Right lobe of liver (tissue), 6 donors: ENCODE measurements around the gene TNPO1. TPM values are rescaled to one million over a fixed set of nuclear protein-coding genes. Genes with fewer than 3 reads are reported as not detected.

Source experiments
- ATAC-seq, 4 donors: fragments of 200-7000 bp; cut with Tn5 transposase; one replicate each; pipeline ENCODE4 v1.9.1; 2020; ENCODE audit warnings: mild to moderate bottlenecking in 4 of 4, moderate library complexity in 4 of 4
- DNase-seq, 3 donors: peaks; one replicate each; pipeline ENCODE4 v3.0.0-alpha.2; 2020
- H3K27ac ChIP-seq, 3 donors: fragments of 200-600 bp; one replicate each; pipeline ENCODE4 v1.8.0; 2022
- H3K27me3 ChIP-seq, 2 donors: fragments of 200-600 bp; one replicate each; pipeline ENCODE4 v1.8.0; 2022
- H3K36me3 ChIP-seq, 4 donors: fragments of 200-600 bp; sonication (generic) in 1 of 4; one replicate each; pipeline versions ENCODE4 v1.5.1 to v1.8.0; 2017 to 2022; ENCODE audit warnings: control low read depth in 1 of 4
- H3K4me1 ChIP-seq, 4 donors: fragments of 200-600 bp; sonication (generic) in 1 of 4; one replicate each; pipeline versions ENCODE4 v1.5.1 to v1.8.0; 2017 to 2022; ENCODE audit warnings: control low read depth in 1 of 4
- H3K4me3 ChIP-seq, 3 donors: fragments of 200-600 bp; one replicate each; pipeline ENCODE4 v1.8.0; 2022
- H3K9me3 ChIP-seq, 4 donors: fragments of 200-600 bp; sonication (generic) in 1 of 4; one replicate each; pipeline versions ENCODE4 v1.5.1 to v1.8.0; 2017 to 2022; ENCODE audit warnings: control low read depth in 1 of 4
- CTCF ChIP-seq, 4 donors: fragments of 200-600 bp in 3 of 4; fragments of 450-650 bp in 1 of 4; IDR thresholded peaks; one replicate each; pipeline versions ENCODE4 v1.5.1 to v1.8.0; 2016 to 2022; ENCODE audit warnings: antibody characterized with exemption in 4 of 4, mild to moderate bottlenecking in 2 of 4
- POLR2A ChIP-seq: fragments of 450-650 bp; IDR thresholded peaks from one replicate; pipeline ENCODE4 v1.6.1; 2017; ENCODE audit warnings: antibody characterized with exemption, mild to moderate bottlenecking
- WGBS: methylation state at CpG from one replicate; pipeline ENCODE4 v1.1.6; 2018; ENCODE audit warnings: low coverage, low lambda C conversion rate; ENCODE audit not compliant: insufficient coverage; ENCODE audit errors: missing lambda C conversion rate; 5-methylcytosine and 5-hydroxymethylcytosine counted together
- intact Hi-C, 2 donors: fragments of 100-400 bp; cut with DNase I; formaldehyde crosslinking; loops; one replicate each; pipeline versions ENCODE4 v1.11.2 to v1.14.1; 2022
- total RNA-seq, 6 experiments: library from RNA; depleted of rRNA in 2 of 6; stranded (reverse); fragments of >200 nt in 2 of 6; fragmentation: NEBNext Ultra II Directional in 3 of 6; extraction: Animal tissue kit (Norgen Biotek cat#: 25700) in 3 of 6; gene quantifications; one replicate each; pipeline versions ENCODE4 v1.1.0 to v1.2.4, GENCODE V29; 2016 to 2023
- donor health status: DM: no; HTN: yes; CAD: no.
- donor health status: DM: no; HTN: no; CAD: no.
- donor health status: DM: no; HTN: no; CAD: no.
- donor health status: DM: no; HTN: yes; CAD: no.
- donor health status: DM: no; HTN: yes; CAD: no.

Gene TNPO1
- total RNA-seq, 6 experiments from 2014 or later, result 29.5 to 64.3 (median 41.8) TPM

- no peak for TF ChIP-seq POLR2A
- TF ChIP-seq CTCF (IDR thresholded peaks at IDR 0.05), result no peak
- H3K4me1 ChIP-seq, result peaks cover 0 to 19% (median 0%) of the 10 kb centered on the region in 4 donors
- 2% methylated on average over 14 of the region's 14 CpGs for WGBS
- H3K27me3 ChIP-seq, result no peaks in the 10 kb centered on the region
- intact Hi-C loops, result no loop called here
- ATAC-seq (no peak), DNase-seq (no peak)
- H3K36me3 ChIP-seq, result no peaks in the 10 kb centered on the region
- H3K4me3 ChIP-seq, result peak overlapping the region; percentile 69 to 77 (median 74)
- no peaks in the 10 kb centered on the region for H3K9me3 ChIP-seq
- H3K27ac ChIP-seq, result peak overlapping the region; percentile 86 to 94 (median 91)
Observed at GRCh38 chr5:72815580-72816283, 729 bp upstream of the TNPO1 start.

- H3K27me3 ChIP-seq, result no peaks in the 10 kb centered on the region
- intact Hi-C loops, result no loop called here
Observed at GRCh38 chr5:72817076-72817481, 618 bp downstream of the TNPO1 start.

GRCh38 chr5:72817671-72818266 lies 1.3 kb downstream of the TNPO1 start:
- Histone ChIP-seq H3K27me3 (no peaks in the 10 kb centered on the region), H3K9me3 (no peaks in the 10 kb centered on the region), H3K27ac (peak overlapping the region in 2 of 3 donors; percentile 86 to 94), H3K4me1 (peaks cover 0 to 19% (median 0%) of the 10 kb centered on the region in 4 donors), H3K36me3 (no peaks in the 10 kb centered on the region), H3K4me3 (peak overlapping the region; percentile 69 to 77 (median 74))
- DNase-seq (no peak), ATAC-seq (no peak)
- intact Hi-C loops, result no loop called here
- WGBS, result 20% methylated on average over 6 of the region's 6 CpGs
- TF ChIP-seq CTCF (IDR thresholded peaks at IDR 0.05), result no peak
- TF ChIP-seq POLR2A, result no peak

More at GRCh38 chr5:72817076-72817481, 618 bp downstream of the TNPO1 start:
- peak; percentile 61 to 71 (median 64) for ATAC-seq
- TF ChIP-seq CTCF (IDR thresholded peaks at IDR 0.05) (no peak), POLR2A (no peak)
- H3K4me1 ChIP-seq, result peaks cover 0 to 19% (median 0%) of the 10 kb centered on the region in 4 donors
- peak; percentile 69 to 80 (median 71) for DNase-seq
- H3K9me3 ChIP-seq, result no peaks in the 10 kb centered on the region
- H3K36me3 ChIP-seq, result no peaks in the 10 kb centered on the region
- peak overlapping the region; percentile 86 to 94 (median 91) for H3K27ac ChIP-seq
- 1% methylated on average over 10 of the region's 24 CpGs for WGBS
- H3K4me3 ChIP-seq, result peak overlapping the region; percentile 69 to 77 (median 74)

GRCh38 chr5:72818866-72819534 lies 2.5 kb downstream of the TNPO1 start:
- H3K4me1 ChIP-seq, result peaks cover 0 to 19% (median 0%) of the 10 kb centered on the region in 4 donors
- no peak overlapping the region for H3K4me3 ChIP-seq
- peak; percentile 45 to 56 (median 50) for TF ChIP-seq CTCF (IDR thresholded peaks at IDR 0.05)
- no peak for TF ChIP-seq POLR2A
- 47% methylated on average over 5 of the region's 5 CpGs for WGBS
- H3K9me3 ChIP-seq, result no peaks in the 10 kb centered on the region
- H3K27me3 ChIP-seq, result no peaks in the 10 kb centered on the region
- ATAC-seq, result peak in 1 of 4 donors; percentile 11
- no peak overlapping the region for H3K27ac ChIP-seq
- DNase-seq, result peak; percentile 51 to 72 (median 60)
- intact Hi-C loops, result no loop called here
- no peaks in the 10 kb centered on the region for H3K36me3 ChIP-seq
